ENCODE data around the gene PLPP1. TPM values are rescaled to one million over a fixed set of nuclear protein-coding genes. Genes with fewer than 3 reads are reported as not detected.

PLPP1 gene
- 27.2 and 29.0 TPM in 2 replicates for total RNA-seq

GRCh38 chr5:55534436-55535198, at the start of gene PLPP1:
Gene PLPP1 (minus strand): TSS chr5:55534964. CDS start chr5:55534629, 335 bp downstream.

Other genes starting within 250 kb of the PLPP1 start
- gene DHX29, start 227.3 kb downstream of the PLPP1 start, total RNA-seq: 22.5 and 28.9 TPM in 2 replicates
- gene MTREX, start 227.0 kb downstream of the PLPP1 start, total RNA-seq: 82.4 and 112 TPM in 2 replicates
- gene SLC38A9, start 177.4 kb upstream of the PLPP1 start, total RNA-seq: 15.9 and 19.8 TPM in 2 replicates
- not detected in 2 replicates for gene DDX4, start 203.1 kb upstream of the PLPP1 start, total RNA-seq